ENCODE measurements around the gene CFH.
A peak's percentile ranks its signal among the peaks of the same experiment; 100 is the strongest.
"Not testable (repeated sequence)": the region's sequence is repeated elsewhere in the genome, so short reads cannot be mapped to it uniquely, and the experiment has no call there.

Gene CFH

DNA sequence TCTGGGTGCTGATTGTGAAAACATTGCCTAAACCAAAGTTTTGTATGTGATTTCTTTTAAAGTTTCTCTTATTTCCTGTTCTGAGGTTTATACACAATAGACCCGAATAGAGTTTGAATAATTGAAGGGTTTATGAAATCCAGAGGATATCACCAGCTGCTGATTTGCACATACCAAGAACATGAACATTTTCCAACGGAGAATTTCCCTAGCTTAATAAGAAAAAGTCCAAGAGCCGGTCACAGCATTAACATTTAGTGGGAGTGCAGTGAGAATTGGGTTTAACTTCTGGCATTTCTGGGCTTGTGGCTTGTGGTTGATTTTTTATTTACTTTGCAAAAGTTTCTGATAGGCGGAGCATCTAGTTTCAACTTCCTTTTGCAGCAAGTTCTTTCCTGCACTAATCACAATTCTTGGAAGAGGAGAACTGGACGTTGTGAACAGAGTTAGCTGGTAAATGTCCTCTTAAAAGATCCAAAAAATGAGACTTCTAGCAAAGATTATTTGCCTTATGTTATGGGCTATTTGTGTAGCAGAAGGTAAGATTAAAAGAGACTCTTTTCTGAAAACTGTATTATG lies at the start of gene CFH:
Gene CFH (plus strand): TSS at position 407 of the 579 bp plus-strand sequence. CDS start 75 bp downstream, at position 482.
- peak; percentile 3 for DNase-seq (ENCODE audit: low spot score)

DNA sequence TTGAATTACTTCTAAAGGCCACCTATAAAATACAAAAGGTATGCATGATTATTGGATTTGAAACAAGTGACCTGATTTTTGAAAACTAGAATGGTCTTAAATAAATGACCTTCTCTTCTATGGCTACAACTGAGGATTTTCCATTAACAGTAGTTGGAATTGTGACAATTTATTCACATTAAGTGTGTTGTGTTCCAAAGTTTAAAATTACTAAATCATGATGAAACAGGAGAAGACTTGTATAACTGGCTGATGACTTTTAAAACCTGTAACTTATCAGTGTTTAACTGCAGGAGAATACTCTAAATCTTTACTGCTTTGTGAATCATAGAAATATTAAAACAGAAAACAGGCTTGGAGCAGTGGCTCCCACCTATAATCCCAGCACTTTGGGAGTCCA lies 48.2 kb upstream of the CFH start:
- no peak for DNase-seq (ENCODE audit: low spot score)

DNA sequence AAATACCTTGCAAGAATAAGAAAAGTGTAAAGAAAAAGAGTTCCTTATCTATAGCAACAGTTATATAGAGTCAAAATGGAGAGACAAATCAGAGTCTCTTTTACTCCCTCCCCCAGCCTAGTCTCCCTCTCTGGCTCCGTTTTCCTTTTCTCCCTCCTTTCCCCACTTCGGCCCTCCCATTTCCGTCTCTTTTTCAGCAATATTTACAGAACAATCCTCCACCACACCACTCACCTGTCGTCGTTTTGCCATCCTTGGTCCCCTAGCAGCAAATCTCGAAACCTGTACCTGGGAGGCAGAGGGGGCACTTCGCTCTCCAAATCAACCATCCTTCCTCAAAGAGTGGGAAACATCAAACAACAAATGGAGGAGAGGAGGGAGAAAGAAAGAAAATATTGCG lies 43.9 kb upstream of the CFH start:
- DNase-seq (ENCODE audit: low spot score) = no peak

DNA sequence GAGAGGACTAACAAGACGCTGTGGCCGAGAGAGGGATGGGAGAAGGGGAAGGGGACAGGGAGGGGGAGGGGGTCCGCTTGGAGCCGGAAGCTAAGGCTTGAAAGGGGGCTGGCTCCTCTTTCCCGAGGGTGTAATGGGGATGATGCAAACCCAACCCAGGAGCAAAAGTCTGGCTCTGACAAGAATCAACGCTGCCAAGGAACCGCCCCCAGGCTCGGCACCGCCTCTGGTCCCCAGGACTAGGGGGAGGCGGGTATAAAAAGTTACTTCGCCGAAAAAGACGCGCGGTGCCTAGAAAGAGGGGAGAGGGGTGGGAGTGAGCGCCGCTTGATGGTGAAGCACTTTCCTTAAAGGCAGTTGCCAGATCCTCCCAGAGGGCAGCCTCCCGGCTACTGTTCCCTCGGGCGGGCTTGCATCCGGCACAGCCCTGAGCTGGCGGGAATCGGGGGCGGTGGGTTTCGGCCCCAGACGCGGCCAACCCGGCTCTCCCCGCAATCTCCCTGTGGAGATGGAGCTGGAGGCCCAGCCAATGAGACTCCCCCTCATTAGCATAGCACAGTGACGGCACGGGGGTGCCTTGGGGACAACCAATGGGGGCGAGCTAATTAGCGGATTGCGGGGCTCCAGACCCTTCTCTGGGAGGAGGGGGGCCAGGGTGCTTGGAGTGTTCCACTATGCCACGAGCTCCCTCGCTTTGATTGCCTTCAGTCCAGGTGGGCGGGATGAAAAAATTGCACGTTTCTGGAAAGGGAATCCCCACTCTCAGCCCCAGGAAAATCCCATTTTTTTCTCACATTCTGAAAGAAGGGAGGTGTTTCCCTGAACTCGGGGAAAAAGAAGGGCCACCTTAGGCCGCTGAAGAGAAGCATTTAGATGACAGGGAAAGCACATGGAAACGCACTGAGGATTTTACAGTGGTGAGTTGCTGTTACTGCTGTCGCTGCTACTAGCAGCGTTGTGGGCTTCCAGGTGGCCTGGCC lies 43.2 kb upstream of the CFH start, which contains the start of gene KCNT2:
Gene KCNT2 (minus strand): TSS at position 51 of the 980 bp plus-strand sequence. CDS start 131 bp downstream, outside the sequence.
- DNase-seq (ENCODE audit: low spot score) = no peak

DNA sequence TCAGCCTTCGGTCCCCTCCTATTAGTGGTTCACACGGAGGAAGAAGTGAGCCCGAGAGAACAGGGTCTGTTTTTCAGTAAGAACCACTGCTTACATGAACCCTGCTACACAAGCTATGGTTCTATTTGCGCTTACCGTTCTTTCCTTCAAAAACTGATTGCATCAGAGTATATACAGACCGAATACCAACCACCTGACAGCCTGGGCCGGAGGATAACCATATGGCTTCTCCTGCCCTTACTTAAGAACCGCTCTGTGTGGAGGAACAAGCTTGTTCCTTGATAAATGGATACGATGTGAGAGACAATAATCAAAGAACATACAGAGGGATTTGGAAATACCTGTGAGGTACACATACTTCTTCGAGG lies 42.5 kb upstream of the CFH start:
- no peak for DNase-seq (ENCODE audit: low spot score)

DNA sequence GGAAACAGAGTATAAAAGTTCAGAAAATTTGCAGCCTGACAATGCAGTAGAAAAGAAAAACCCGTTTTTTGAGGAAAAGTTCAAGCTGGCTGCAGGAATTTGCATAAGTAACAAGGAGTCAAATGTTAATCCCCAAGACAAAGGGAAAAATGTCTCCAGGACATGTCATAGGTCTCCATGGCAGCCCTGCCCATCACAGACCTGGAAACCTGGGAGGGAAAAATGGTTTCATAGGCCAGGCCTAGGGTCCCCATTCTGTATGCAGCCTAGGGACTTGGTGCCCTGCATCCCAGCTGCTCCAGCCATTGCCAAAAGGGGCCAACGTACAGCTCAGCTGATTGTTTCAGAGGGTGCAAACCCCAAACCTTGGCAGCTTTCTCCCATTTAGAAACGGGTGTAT lies 40.0 kb upstream of the CFH start:
- no peak for DNase-seq (ENCODE audit: low spot score)

DNA sequence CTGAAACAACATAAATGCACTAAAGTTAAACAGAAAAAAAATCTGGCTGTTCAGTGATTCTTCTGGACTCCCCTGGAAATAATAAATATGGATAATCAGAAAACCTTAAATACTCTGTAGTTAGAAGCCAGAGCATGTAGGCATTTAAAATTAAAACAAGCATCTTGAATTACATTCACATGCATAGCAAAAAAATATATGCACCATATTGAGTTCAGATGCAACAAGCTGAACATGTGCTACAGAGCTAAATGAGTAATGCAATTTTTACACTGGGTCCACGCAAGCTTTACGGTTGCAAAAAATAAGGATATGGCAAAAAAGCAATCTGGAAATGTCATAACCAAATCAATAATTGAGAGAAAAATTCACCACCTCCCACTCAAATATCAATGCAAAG lies 32.1 kb upstream of the CFH start:
- DNase-seq (ENCODE audit: low spot score) = no peak

DNA sequence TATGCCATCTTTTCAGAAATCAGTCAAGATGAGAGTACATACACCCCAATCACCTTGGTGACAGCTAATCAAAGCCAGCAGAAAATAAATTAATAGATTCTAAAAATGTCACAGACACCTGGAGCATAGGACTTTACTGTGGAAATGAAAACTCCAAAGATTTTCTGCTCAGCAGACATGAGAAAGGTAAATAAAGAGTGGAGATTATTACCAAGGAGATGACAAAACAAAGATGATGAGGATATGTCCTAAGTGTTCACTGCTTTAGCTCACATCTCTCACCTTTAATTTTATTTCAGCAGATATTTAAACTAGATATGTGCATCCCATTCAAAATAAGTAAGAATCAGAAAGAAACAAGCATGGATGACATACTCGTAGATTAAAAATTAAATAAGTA lies 28.8 kb upstream of the CFH start:
- DNase-seq (ENCODE audit: low spot score) = no peak

DNA sequence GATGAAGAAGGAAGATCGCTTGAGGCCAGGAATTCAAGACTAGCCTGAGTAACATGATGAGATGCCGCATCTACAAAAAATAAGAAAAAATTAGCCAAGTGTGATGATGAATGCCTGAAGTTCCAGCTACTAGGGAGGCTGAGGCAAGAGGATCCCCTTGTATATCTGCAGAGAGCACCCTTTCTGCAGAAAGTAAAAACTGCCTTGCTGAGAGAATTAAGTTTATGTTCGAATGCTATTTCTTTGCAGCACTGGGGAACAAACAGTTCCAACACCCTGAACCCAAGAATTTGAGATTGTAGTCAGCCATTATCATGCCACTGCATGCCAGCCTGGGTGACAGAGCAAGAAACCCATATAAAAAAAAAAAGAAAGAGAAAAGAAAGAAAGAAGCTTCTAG lies 23.0 kb upstream of the CFH start:
- no peak for DNase-seq (ENCODE audit: low spot score)

DNA sequence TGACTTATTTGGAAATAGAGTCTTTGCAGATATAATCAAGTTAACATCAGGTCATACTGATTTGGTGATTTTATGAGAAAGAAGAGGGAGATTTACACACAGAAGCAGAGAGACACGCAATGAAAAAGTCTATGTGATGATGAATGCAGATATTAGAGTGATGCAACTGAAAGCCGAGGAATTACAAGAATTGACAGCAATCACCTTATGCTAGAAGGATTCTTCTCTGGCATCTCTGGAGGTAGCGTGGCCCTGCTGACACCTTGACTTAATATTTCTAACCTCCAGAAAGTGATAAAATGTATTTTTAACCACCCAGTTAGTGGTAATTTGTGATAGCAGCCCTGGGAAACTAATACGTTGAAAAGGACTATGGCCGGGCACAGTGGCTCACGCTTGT lies 14.2 kb upstream of the CFH start:
- no peak for DNase-seq (ENCODE audit: low spot score)

DNA sequence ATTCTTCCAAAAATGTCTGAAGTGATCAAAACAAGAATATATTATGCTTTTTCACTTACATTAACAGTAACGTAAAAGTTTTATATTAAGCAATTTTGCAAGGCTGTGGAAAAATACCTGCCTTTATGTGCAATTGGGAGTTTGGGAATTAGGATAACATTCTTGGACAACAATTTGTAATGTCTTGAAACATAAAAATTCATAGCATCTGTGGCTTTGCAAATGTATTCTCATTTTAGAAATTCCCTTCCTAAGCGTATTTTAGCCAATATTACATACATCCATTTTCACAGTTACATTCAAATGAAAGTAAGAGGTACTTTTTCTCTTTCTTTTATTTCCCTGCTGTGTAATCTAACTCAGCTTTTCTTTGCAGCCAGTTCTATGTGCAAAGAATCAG lies 13.4 kb upstream of the CFH start:
- DNase-seq (ENCODE audit: low spot score) = no peak

DNA sequence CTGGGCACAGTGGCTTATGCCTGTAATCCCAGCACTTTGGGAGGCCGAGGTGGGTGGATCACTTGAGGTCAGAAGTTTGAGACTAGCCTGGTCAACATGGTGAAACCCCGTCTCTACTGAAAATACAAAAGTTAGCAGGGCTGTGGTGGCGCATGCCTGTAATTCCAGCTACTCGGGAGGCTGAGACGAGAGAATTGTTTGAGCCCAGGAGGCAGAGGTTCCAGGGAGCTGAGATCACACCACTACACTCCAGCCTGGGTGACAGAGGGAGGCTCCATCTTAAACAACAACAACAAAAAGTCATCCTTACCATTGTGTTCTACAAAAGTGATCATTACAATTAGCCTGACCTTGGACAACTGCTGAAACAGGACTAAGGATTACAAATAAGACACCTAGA lies 12.6 kb upstream of the CFH start:
- DNase-seq (ENCODE audit: low spot score) = not testable (repeated sequence)

DNA sequence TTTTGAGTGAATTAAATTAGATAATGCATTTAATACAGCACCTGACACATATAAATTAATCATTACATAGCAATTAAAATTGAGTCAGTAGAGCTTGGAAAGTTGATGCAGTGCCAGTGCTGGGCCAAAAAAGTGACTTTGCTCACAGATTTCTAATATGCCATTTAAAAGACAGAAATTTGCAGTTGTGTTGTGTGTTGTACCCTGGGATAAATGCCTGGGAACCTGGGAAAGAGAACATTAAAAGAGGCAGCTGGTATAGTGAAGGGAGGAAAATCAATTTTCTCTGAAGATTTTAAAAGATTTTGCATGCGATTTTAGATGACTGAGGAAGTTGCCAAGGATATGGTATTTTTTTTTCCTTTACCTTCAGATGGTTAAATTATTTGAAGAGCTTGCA lies 10.9 kb upstream of the CFH start:
- DNase-seq (ENCODE audit: low spot score) = no peak

DNA sequence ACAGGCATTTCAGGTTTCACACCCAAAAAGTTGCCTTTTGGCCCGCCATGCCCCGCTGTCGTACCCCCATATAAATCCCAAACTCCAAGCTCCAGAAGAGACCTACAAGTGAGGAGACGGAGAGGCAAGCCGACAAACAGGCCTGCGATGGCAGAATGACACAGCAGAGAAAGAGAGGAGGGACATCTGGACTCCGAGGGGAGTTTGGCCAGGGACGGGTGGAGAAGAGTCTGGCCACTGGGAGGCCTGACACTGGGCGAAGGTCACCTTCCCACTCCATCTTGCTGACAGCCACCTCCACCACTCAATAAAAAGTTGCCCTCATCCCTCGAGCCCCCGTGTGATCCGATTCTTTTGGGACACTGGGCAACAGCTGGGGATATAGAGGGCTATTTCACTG lies 1.9 kb upstream of the CFH start:
- DNase-seq (ENCODE audit: low spot score) = no peak

DNA sequence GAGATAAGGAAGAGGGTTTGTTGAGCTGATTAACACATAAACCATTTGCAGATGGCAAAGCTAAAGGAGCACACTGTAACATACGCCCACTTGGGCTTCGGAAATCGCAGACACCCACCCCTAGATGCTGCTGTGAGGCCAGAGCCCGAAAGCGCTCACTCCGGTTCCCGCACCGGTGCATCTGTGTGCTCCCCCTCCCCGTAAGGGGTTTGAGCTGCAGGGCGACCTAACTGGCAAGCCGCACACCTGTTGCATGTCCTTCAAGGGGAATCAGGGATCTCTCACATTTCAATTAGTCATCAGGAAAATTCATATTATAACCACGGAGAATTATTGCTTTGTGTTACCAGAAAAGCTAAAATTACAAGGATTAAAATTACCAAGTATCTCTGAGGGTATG lies 1.4 kb upstream of the CFH start:
- no peak for DNase-seq (ENCODE audit: low spot score)

DNA sequence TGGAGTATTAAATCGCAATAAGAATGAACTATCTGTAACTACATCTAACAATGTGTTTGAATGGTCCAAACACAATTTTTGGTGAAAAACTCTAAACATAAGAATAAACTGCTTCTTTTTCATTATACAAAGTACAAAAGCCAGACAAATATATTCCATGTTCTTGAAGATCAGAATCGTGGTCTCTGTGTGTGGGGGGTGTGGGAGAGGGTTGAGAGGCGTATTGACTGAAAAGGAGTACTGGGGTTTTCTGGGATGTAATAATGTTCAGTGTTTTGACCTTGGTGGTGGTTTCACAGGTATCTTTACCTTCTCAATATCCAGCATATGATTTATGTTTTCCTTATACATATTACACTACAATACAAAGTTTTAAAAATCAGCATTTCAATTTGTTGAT lies 764 bp upstream of the CFH start:
- no peak for DNase-seq (ENCODE audit: low spot score)

DNA sequence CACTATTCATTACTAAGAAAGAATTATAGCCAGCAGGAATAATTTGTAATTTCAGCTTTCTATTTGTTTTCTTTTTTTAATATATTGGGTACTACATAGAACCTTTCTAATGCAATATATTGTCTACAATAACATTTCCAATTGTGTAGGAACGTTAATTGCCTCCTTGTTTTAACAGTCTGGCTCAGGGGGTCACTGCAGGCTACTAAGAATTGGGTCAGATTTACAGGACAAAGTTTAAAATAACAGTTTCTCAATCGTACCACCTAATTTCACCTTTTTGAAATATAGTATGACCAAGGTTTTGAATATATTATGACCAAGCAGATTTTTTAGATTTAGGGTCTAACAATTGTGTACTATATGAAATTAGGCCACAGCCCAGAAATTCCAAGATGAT lies 2.4 kb downstream of the CFH start:
- no peak for DNase-seq (ENCODE audit: low spot score)

DNA sequence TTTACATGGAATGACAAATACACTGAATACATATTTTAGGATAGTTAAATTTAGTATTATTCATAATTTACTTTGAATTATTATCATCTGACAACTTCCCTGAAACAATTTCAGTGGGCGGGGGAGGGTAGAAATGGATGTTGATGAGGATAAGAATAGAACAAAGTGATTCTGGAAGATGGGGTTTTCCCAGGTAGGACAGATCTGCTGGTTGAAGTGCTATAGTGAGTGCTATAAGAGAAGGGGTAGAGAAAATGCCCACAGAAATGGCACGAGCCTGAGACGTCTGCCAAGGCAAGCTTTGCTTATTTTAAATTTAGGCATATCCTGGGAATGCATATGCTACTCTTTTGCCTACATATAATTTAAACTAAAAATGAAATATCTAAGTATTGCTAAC lies 3.2 kb downstream of the CFH start:
- no peak for DNase-seq (ENCODE audit: low spot score)

DNA sequence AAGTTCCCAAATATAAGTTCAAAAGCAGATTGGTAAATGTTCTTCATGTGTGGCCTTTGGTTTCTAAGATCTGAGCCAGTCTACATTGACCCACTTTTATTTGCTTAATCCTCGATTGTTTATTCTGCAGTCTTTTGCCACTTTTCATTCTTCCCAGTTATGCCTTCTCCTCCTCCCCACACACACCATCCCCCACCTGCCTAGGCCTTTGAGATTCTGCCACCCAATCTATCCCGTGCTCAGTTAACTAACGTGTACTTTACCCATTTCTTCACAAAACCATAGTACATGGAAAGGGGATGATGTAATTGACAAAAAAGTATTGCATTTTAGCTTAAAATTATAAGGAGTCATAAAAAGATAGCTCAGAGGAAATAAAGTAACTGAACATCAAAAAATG lies 3.7 kb downstream of the CFH start:
- no peak for DNase-seq (ENCODE audit: low spot score)

DNA sequence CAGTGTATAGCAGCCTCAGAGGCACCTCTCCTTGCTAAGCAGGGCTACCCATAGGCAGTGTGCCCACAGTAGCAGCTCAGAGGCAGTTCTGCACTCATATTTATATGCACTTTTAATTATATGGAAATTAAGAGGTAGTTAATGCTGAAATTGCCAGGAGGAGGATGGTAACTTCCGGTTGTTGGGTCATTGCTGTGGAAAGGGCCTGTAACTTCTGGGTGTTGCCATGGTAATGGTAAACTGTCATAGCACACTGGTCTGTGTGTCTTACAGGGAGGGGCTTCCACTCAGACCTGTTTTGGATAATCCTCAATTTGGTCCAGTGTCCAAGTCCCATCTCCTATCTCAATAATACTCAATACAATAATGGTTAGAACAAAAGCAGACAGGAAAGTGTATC lies 7.6 kb downstream of the CFH start:
- no peak for DNase-seq (ENCODE audit: low spot score)

DNA sequence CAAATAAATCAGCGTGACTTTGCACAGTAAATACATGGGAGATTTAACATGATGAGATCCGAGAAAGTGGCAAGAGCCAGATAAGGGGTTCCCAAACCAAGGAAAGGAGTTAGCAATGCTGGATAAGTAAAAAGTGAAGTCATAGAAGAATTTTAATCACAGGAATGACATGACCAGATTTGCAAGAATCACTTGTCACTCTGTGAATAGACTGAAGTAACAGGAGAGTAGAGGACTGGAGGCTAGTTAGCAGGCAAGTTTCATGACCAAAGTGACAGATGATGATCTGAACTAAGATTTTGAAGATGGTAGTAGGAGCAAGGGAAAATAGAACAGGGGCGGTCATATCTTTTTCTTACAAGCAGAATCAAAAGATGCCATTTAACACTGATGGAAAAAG lies 8.4 kb downstream of the CFH start:
- DNase-seq (ENCODE audit: low spot score) = no peak

DNA sequence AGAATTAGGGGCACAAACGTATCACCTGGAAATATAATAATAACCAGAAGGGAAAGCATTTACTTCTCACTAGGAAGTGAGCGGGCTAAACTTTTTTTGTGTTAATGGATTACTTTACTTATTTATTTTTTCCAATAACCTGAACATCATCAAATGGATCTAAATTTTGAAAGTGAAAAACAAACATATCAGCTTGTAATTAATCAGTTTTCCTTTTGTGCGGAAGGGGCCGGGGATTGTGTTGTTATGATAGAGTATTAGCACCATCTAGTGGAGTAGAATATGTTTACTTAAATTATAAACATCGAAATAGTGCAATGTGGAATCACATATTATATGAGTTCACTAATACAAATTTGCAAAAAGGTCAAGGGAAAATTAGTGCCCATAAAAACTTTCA lies 9.0 kb downstream of the CFH start:
- peak; percentile 5 for DNase-seq (ENCODE audit: low spot score)

DNA sequence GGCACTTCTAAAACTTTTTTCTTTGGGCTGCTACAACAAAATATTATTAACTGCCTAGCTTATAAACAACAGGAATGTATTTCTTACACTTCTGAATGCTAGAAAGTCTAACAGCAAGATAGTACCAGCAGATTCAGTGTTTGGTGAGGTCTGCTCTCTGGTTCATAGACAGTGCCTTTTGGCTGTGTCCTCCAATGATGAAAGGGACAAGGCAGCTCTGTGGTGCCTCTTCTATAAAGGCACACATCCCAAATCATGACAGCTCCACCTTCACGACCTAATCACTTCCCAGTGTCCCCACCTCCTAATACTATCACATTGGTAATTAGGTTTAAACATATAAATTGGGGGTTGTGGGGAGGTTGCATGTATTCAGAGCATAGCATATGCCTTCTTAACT lies 9.5 kb downstream of the CFH start:
- no peak for DNase-seq (ENCODE audit: low spot score)

DNA sequence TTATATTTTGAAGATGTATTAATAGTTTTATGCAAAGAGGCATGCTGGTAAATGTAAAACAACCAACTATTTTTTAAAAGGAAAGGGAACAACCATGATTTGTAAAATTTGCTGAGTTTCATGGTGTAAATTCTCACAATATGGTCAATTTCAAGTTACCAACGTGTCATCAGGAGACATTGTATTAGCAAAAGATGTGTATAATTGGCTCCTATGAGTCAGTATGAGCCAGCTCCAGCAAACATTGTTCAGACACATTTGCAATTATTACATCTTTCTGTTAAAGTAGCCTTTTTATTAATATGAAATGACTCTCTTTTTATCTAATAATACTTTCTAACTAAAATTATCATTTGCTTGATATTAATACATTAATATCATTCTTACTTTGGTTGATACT lies 15.3 kb downstream of the CFH start:
- no peak for DNase-seq (ENCODE audit: low spot score)
